SK-N-SH treated with all-trans-retinoic acid at 6 μM for 48 hours (cell line): ENCODE results near the gene PNKD.

Experiments used
- ATAC-seq: fragments of 200-7000 bp; cut with Tn5 transposase; 3 replicates; pipeline ENCODE4 v1.9.1; 2020; ENCODE audit warnings: mild to moderate bottlenecking, moderate library complexity
- ARNTL ChIP-seq: fragments of 450-650 bp; formaldehyde crosslinking; IDR thresholded peaks from 2 replicates; pipeline ENCODE4 v1.5.0; 2020; ENCODE audit warnings: low read depth, mild to moderate bottlenecking, moderate library complexity, borderline replicate concordance
- BACH2 ChIP-seq: fragments of 250-450 bp; sonication (Bioruptor Pico); IDR thresholded peaks from 2 replicates; pipeline ENCODE4 v1.9.0; 2021; ENCODE audit warnings: mild to moderate bottlenecking, borderline replicate concordance
- CREB5 ChIP-seq: fragments of 250-450 bp; sonication (Bioruptor Pico); IDR thresholded peaks from 2 replicates; pipeline ENCODE4 v1.5.1; 2020; ENCODE audit warnings: low read depth, mild to moderate bottlenecking, moderate library complexity
- CSDC2 ChIP-seq: fragments of 250-450 bp; sonication (Bioruptor Pico); IDR thresholded peaks from 2 replicates; pipeline ENCODE4 v1.5.0; 2020; ENCODE audit warnings: mild to moderate bottlenecking, moderate library complexity
- CSRNP3 ChIP-seq: fragments of 250-450 bp; sonication (Bioruptor Pico); IDR thresholded peaks from 2 replicates; pipeline ENCODE4 v1.5.1; 2021; ENCODE audit warnings: mild to moderate bottlenecking, moderate library complexity
- ESRRG ChIP-seq: fragments of 250-450 bp; sonication (Bioruptor Pico); IDR thresholded peaks from 2 replicates; pipeline ENCODE4 v1.6.1; 2021; ENCODE audit warnings: mild to moderate bottlenecking
- GLIS3 ChIP-seq: fragments of 250-450 bp; sonication (Bioruptor Pico); IDR thresholded peaks from 2 replicates; pipeline ENCODE4 v1.5.0; 2020; ENCODE audit warnings: mild to moderate bottlenecking, moderate library complexity
- ISL1 ChIP-seq: fragments of 250-450 bp; sonication (Bioruptor Pico); IDR thresholded peaks from 2 replicates; pipeline ENCODE4 v2.1.2; 2022; ENCODE audit warnings: mild to moderate bottlenecking, moderate library complexity
- OSR1 ChIP-seq: fragments of 250-450 bp; sonication (Bioruptor Pico); IDR thresholded peaks from 2 replicates; pipeline ENCODE4 v1.8.0; 2022; ENCODE audit warnings: moderate library complexity, mild to moderate bottlenecking, inconsistent platforms
- PATZ1 ChIP-seq: fragments of 250-450 bp; sonication (Bioruptor Pico); IDR thresholded peaks from 2 replicates; pipeline ENCODE4 v1.8.0; 2020; ENCODE audit warnings: mild to moderate bottlenecking, moderate library complexity, borderline replicate concordance
- POU6F1 ChIP-seq: fragments of 250-450 bp; sonication (Bioruptor Pico); IDR thresholded peaks from 2 replicates; pipeline ENCODE4 v1.8.0; 2021; ENCODE audit warnings: low read depth, mild to moderate bottlenecking, moderate library complexity, borderline replicate concordance
- PPARA ChIP-seq: fragments of 250-450 bp; sonication (Bioruptor Pico); IDR thresholded peaks from 2 replicates; pipeline ENCODE4 v1.5.0; 2020; ENCODE audit warnings: mild to moderate bottlenecking, borderline replicate concordance
- RARB ChIP-seq: fragments of 250-450 bp; sonication (Bioruptor Pico); IDR thresholded peaks from 2 replicates; pipeline ENCODE4 v1.8.0; 2021; ENCODE audit warnings: mild to moderate bottlenecking, moderate library complexity
- SNAI2 ChIP-seq: fragments of 250-450 bp; sonication (Bioruptor Pico); IDR thresholded peaks from 2 replicates; pipeline ENCODE4 v1.5.0; 2020; ENCODE audit warnings: mild to moderate bottlenecking, moderate library complexity
- TCF4 ChIP-seq: fragments of 250-450 bp; sonication (Bioruptor Pico); IDR thresholded peaks from 2 replicates; pipeline ENCODE4 v1.8.0; 2021; ENCODE audit warnings: mild to moderate bottlenecking, moderate library complexity, borderline replicate concordance
- TOX ChIP-seq: fragments of 250-450 bp; sonication (Bioruptor Pico); IDR thresholded peaks from 2 replicates; pipeline ENCODE4 v1.8.0; 2021; ENCODE audit warnings: mild to moderate bottlenecking, moderate library complexity, borderline replicate concordance
- TSHZ2 ChIP-seq: fragments of 250-450 bp; sonication (Bioruptor Pico); IDR thresholded peaks from 2 replicates; pipeline ENCODE4 v1.5.0; 2020; ENCODE audit warnings: mild to moderate bottlenecking, moderate library complexity
- ZC3H10 ChIP-seq: fragments of 250-450 bp; sonication (Bioruptor Pico); IDR thresholded peaks from 2 replicates; pipeline ENCODE4 v1.5.1; 2021; ENCODE audit warnings: mild to moderate bottlenecking, moderate library complexity
- ZFP3 ChIP-seq: fragments of 250-450 bp; sonication (Bioruptor Pico); IDR thresholded peaks from 2 replicates; pipeline ENCODE4 v1.5.0; 2020; ENCODE audit warnings: mild to moderate bottlenecking, moderate library complexity
- ZFP30 ChIP-seq: fragments of 450-650 bp; formaldehyde crosslinking; IDR thresholded peaks from 2 replicates; pipeline ENCODE4 v1.5.0; 2022; ENCODE audit warnings: mild to moderate bottlenecking, moderate library complexity
- ZNF565 ChIP-seq: fragments of 450-650 bp; formaldehyde crosslinking; conservative IDR thresholded peaks from 2 replicates; pipeline ENCODE4 v1.5.0; 2020; ENCODE audit warnings: low read depth, mild to moderate bottlenecking, moderate library complexity
- ZNF70 ChIP-seq: fragments of 450-650 bp; formaldehyde crosslinking; IDR thresholded peaks from 2 replicates; pipeline ENCODE4 v1.5.0; 2020; ENCODE audit warnings: mild to moderate bottlenecking, moderate library complexity
- ZNF8 ChIP-seq: fragments of 450-650 bp; formaldehyde crosslinking; IDR thresholded peaks from 2 replicates; pipeline ENCODE4 v1.5.0; 2020; ENCODE audit warnings: mild to moderate bottlenecking, moderate library complexity

PNKD gene

GRCh38 chr2:218298314-218298875 lies 28.1 kb downstream of the PNKD start:
- TF ChIP-seq ZC3H10 (CRISPR knock-in tag) (no peak), ZFP3 (CRISPR knock-in tag) (no peak), ZNF565 (CRISPR knock-in tag) (no peak), TCF4 (CRISPR knock-in tag) (no peak), ESRRG (CRISPR knock-in tag) (no peak), ZNF70 (CRISPR knock-in tag) (no peak), CSDC2 (CRISPR knock-in tag) (no peak), POU6F1 (no peak), RARB (CRISPR knock-in tag) (no peak)
- no peak for ATAC-seq

- TF ChIP-seq CREB5 (no peak), SNAI2 (CRISPR knock-in tag) (no peak), BACH2 (CRISPR knock-in tag) (no peak), POU6F1 (no peak), ZNF8 (CRISPR knock-in tag) (no peak), ISL1 (no peak), GLIS3 (no peak), PATZ1 (CRISPR knock-in tag) (no peak), CSDC2 (CRISPR knock-in tag) (no peak), ZFP3 (CRISPR knock-in tag) (no peak), TSHZ2 (no peak), TCF4 (CRISPR knock-in tag) (no peak), ESRRG (CRISPR knock-in tag) (no peak), ZC3H10 (CRISPR knock-in tag) (no peak), OSR1 (CRISPR knock-in tag) (no peak), ARNTL (CRISPR knock-in tag) (no peak)
- TF ChIP-seq, all 23 proteins: peak for 0
- ATAC-seq = no peak
Measured at GRCh38 chr2:218300141-218300540, 29.8 kb downstream of the PNKD start.

- peak; percentile 90 for ATAC-seq
- TF ChIP-seq OSR1 (CRISPR knock-in tag) (no peak), ZFP3 (CRISPR knock-in tag) (no peak), TCF4 (CRISPR knock-in tag) (no peak), ARNTL (CRISPR knock-in tag) (no peak), POU6F1 (no peak), ZNF565 (CRISPR knock-in tag) (no peak), ZFP30 (CRISPR knock-in tag) (no peak), CSDC2 (CRISPR knock-in tag) (no peak), ZNF8 (CRISPR knock-in tag) (no peak), ZNF70 (CRISPR knock-in tag) (no peak), RARB (CRISPR knock-in tag) (no peak), PPARA (CRISPR knock-in tag) (no peak), TOX (CRISPR knock-in tag) (no peak), SNAI2 (CRISPR knock-in tag) (no peak), GLIS3 (no peak), CSRNP3 (no peak)
Measured at GRCh38 chr2:218301176-218301819, 31.0 kb downstream of the PNKD start.
